K562 (cell line): ENCODE data around the gene GTPBP1. TPM values are rescaled to one million over a fixed set of nuclear protein-coding genes. Genes with fewer than 3 reads are reported as not detected.

Experiments used
- ATAC-seq: fragments of 200-7000 bp; cut with Tn5 transposase; 3 replicates; pipeline ENCODE4 v1.9.1; 2020; ENCODE audit warnings: moderate library complexity
- BruUV-seq: library from RNA; stranded (reverse); fragments of 400-500 nt; replicated peaks from 2 replicates; lab custom pipeline; 2021; lab: Mats Ljungman, UMichigan
- CTCF ChIA-PET: fragments of 300-600 bp; formaldehyde crosslinking; extraction: SDS; loops from one replicate; lab custom pipeline; 2021; ENCODE audit warnings: low intra/inter-chr PET ratio; lab: Yijun Ruan, JAX
- POLR2A ChIA-PET: fragments of 300-600, 350-650 bp; sonication (Branson Sonifier 250); formaldehyde crosslinking; extraction: SDS; loops from one replicate; lab custom pipeline; 2021; ENCODE audit warnings: antibody characterized with exemption, inconsistent platforms; lab: Yijun Ruan, JAX
- DNase-seq, 4 experiments: peaks; one replicate each; pipeline versions ENCODE4 v3.0.0 to v3.0.0-alpha.2; 2011 to 2018; ENCODE audit warnings: low spot score in 3 of 4, mixed read lengths in 3 of 4; ENCODE audit errors: extremely low read depth in 1 of 4
- FAIRE-seq: peaks from 2 replicates; lab custom pipeline; 2011; peaks lifted over from hg19 to GRCh38; lab: Jason Lieb, UNC
- H2AFZ ChIP-seq: 2 replicates; pipeline ENCODE4 v1.6.0; 2011; ENCODE audit warnings: low read depth, low read length, control low read depth, inconsistent platforms
- H3K27ac ChIP-seq: fragments of 200-600 bp; 3 replicates; pipeline ENCODE4 v1.8.0; 2011; ENCODE audit warnings: low read depth, mild to moderate bottlenecking, control low read depth, inconsistent platforms, low read length, moderate library complexity, mixed read lengths; ENCODE audit errors: extremely low read depth
- H3K27me3 ChIP-seq, 2 experiments: fragments of 300-600 bp in 1 of 2; 2 replicates in 1 of 2; 3 replicates in 1 of 2; pipeline versions ENCODE4 v1.6.0 to v1.8.0; 2011; ENCODE audit warnings: inconsistent platforms in 2 of 2, low read length in 2 of 2, mild to moderate bottlenecking in 1 of 2, mixed read lengths in 1 of 2, moderate library complexity in 1 of 2; ENCODE audit not compliant: control insufficient read depth in 2 of 2, insufficient read depth in 2 of 2
- H3K36me3 ChIP-seq: fragments of 300-600 bp; 3 replicates; pipeline ENCODE4 v1.8.0; 2011; ENCODE audit warnings: mild to moderate bottlenecking, low read length, inconsistent platforms; ENCODE audit not compliant: control insufficient read depth, insufficient read depth
- H3K4me1 ChIP-seq, 2 experiments: fragments of 200-600 bp in 1 of 2; replicated peaks in 1 of 2; 2 replicates in 1 of 2; 3 replicates in 1 of 2; pipeline versions ENCODE4 v1.5.1 to v1.8.0; 2011; ENCODE audit warnings: inconsistent platforms in 2 of 2, low read length in 2 of 2, mild to moderate bottlenecking in 1 of 2, mixed read lengths in 1 of 2, moderate library complexity in 1 of 2; ENCODE audit not compliant: control insufficient read depth in 2 of 2, insufficient read depth in 2 of 2
- H3K4me2 ChIP-seq: 2 replicates; pipeline ENCODE4 v1.6.1; 2011; ENCODE audit warnings: low read length, control low read depth, inconsistent platforms, mixed read lengths; ENCODE audit not compliant: insufficient read depth
- H3K4me3 ChIP-seq: fragments of 200-600 bp; sonication (generic), shearing (Covaris generic); 2 replicates; pipeline ENCODE4 v1.5.1; 2016; ENCODE audit warnings: control low read depth, inconsistent platforms
- H3K79me2 ChIP-seq: fragments of 200-600 bp; 3 replicates; pipeline ENCODE4 v1.8.0; 2011; ENCODE audit warnings: low read length, inconsistent platforms; ENCODE audit not compliant: control insufficient read depth, insufficient read depth
- H3K9ac ChIP-seq, 2 experiments: 2 replicates each; pipeline versions ENCODE4 v1.6.0 to v1.6.1; 2011; ENCODE audit warnings: low read depth in 2 of 2, low read length in 2 of 2, control low read depth in 1 of 2, inconsistent platforms in 1 of 2, mild to moderate bottlenecking in 1 of 2, mixed read lengths in 1 of 2; ENCODE audit not compliant: insufficient read depth in 1 of 2
- H3K9me1 ChIP-seq: one replicate; pipeline ENCODE4 v1.6.0; 2011; ENCODE audit warnings: inconsistent platforms, mild to moderate bottlenecking, low read length, moderate library complexity; ENCODE audit not compliant: control insufficient read depth, insufficient read depth
- H3K9me3 ChIP-seq: replicated peaks from 2 replicates; pipeline ENCODE4 v1.5.1; 2011; ENCODE audit warnings: low read depth, low read length, inconsistent platforms; ENCODE audit not compliant: control insufficient read depth, insufficient read depth
- H4K20me1 ChIP-seq: replicated peaks from 2 replicates; pipeline ENCODE4 v1.6.1; 2011; ENCODE audit warnings: low read length, inconsistent platforms, mixed read lengths; ENCODE audit not compliant: control insufficient read depth, insufficient read depth
- BCOR ChIP-seq: fragments of 450-650 bp; IDR thresholded peaks from 2 replicates; pipeline ENCODE4 v1.6.1; 2016
- KDM1A ChIP-seq, 2 experiments: fragments of 450-650 bp; IDR thresholded peaks; 2 replicates each; pipeline ENCODE4 v1.6.1; 2016; ENCODE audit warnings: mild to moderate bottlenecking in 2 of 2
- RBM25 ChIP-seq: fragments of 200-400 bp; formaldehyde crosslinking; IDR thresholded peaks from 2 replicates; pipeline ENCODE4 v1.6.1; 2018; ENCODE audit warnings: low read length, low read depth, moderate library complexity; ENCODE audit not compliant: severe bottlenecking
- SAFB ChIP-seq: fragments of 200-400 bp; formaldehyde crosslinking; IDR thresholded peaks from 2 replicates; pipeline ENCODE4 v1.6.1; 2017; ENCODE audit warnings: low read depth, low read length, borderline replicate concordance
- SMARCA4 ChIP-seq: fragments of 450-650 bp; IDR thresholded peaks from 2 replicates; pipeline ENCODE4 v1.6.1; 2016
- ZFP36 ChIP-seq: fragments of 150-350 bp; IDR thresholded peaks from 2 replicates; pipeline ENCODE4 v1.6.1; 2018; ENCODE audit warnings: low read length, low read depth; ENCODE audit not compliant: partially characterized antibody
- ZNF143 ChIP-seq: sonication (generic); formaldehyde crosslinking; IDR thresholded peaks from 2 replicates; pipeline ENCODE4 v1.9.0; 2022; ENCODE audit warnings: mild to moderate bottlenecking, missing genetic modification reagents
- ZNF212 ChIP-seq: fragments of 450-650 bp; formaldehyde crosslinking; IDR thresholded peaks from 2 replicates; pipeline ENCODE4 v1.4.0; 2020; ENCODE audit warnings: mild to moderate bottlenecking
- WGBS: fragments of 100-300 bp; shearing (Covaris generic); methylation state at CpG from one replicate; pipeline ENCODE4 v1.1.6; 2016; ENCODE audit warnings: low coverage, mixed read lengths; ENCODE audit not compliant: insufficient coverage; ENCODE audit errors: missing lambda C conversion rate; 5-methylcytosine and 5-hydroxymethylcytosine counted together
- in situ Hi-C: fragments of 300-500 bp; cut with MboI; formaldehyde crosslinking; loops from 4 replicates; pipeline ENCODE4 v1.15.0; 2018; ENCODE audit warnings: inconsistent platforms, mixed read lengths
- intact Hi-C: fragments of 100-400 bp; cut with micrococcal nuclease; formaldehyde crosslinking; loops from 2 replicates; pipeline ENCODE4 v1.14.2; 2022
- polyA plus RNA-seq, 8 experiments: library from polyadenylated mRNA; depleted of rRNA in 4 of 8; stranded (reverse) in 5 of 8; unstranded in 3 of 8; fragments of >200 nt; fragmentation: Nextera tagmentation in 2 of 8; fragmentation: Illumina TruSeq in 1 of 8; extraction: Ambion mirVana in 2 of 8; extraction: Trizol in 1 of 8; gene quantifications; 2 replicates each; pipeline versions ENCODE4 v1.2.1 to v1.2.3, GENCODE V29; 2011 to 2014; ENCODE audit warnings: inconsistent platforms in 1 of 8, missing spikeins in 1 of 8
- total RNA-seq, 7 experiments: library from RNA; depleted of rRNA in 6 of 7; stranded (reverse); fragments of >200 nt in 6 of 7; fragmentation: Illumina TruSeq in 2 of 7; extraction: Trizol in 2 of 7; gene quantifications; 2 replicates each; pipeline versions ENCODE4 v1.2.1 to v1.2.3, GENCODE V29; 2011 to 2021; ENCODE audit warnings: low replicate concordance in 1 of 7
- TF ChIP-seq, protein P1 (sequence below): sonication (generic); formaldehyde crosslinking; IDR thresholded peaks from 2 replicates; pipeline ENCODE4 v1.8.1; 2022; ENCODE audit warnings: missing genetic modification reagents
- TF ChIP-seq, protein P2 (sequence below): sonication (generic); formaldehyde crosslinking; IDR thresholded peaks from 2 replicates; pipeline ENCODE4 v1.8.0; 2022; ENCODE audit warnings: mild to moderate bottlenecking, missing genetic modification reagents

Gene GTPBP1
- total and polyA plus RNA-seq, 9 of the 15 experiments (the other 6 are each of a cell fraction or from before 2014, with no cell fraction given) = 0.83 to 53.2 (median 23.3) TPM

DNA sequence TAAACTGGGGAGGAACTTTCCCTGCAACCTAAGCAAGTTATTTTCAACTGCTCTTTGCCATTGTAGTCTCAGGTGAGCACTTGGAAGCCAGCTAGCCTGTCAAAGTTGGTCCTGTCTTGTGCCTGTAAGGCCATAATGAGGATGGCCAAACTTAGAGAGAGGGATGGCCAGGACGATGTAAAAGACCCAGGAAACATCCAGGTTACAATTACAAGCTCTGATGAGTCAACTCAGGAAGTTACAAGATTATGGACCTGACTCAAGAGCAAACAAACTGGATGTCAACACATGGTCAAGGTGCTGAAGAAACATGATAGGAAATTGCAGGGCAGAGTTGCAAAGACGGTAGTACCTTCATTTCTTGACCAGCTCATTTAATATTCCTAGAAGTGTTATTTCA lies 1.6 kb downstream of the GTPBP1 start (continued):
- no peak for TF ChIP-seq SAFB
- peak; percentile 55; the same call in 1 of the 2 replicates for TF ChIP-seq SMARCA4

DNA sequence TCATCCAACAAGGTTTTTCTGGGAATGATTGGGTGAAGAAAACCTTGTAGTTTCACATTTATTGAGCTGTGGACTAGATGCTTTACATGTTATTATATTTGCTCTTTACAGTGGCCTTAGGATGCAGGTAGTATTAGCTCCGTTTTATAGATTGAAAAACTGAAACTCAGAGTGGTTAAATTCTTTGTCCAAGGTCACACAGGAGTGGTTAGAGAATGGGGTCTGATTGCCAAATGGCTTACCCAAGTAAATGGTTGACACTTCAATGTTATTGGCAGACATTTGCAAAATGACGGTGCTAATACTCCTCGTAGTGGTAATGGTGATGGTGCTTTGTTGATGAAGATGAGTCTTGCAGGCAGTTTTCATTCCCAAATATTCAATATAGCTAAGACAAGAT lies 2.2 kb downstream of the GTPBP1 start:
- peaks cover 72% of the 10 kb centered on the region for H3K79me2 ChIP-seq
- no peak overlapping the region for H2AFZ ChIP-seq
- H3K27ac ChIP-seq = no peak overlapping the region
- peaks cover 29% of the 10 kb centered on the region for H4K20me1 ChIP-seq
- H3K4me1 ChIP-seq = peaks cover 28 to 46% of the 10 kb centered on the region in 2 experiments; a peak in 4 of 5 replicates
- FAIRE-seq (no peak), ATAC-seq (no peak), DNase-seq (no peak)
- in situ Hi-C loops = no loop called here
- TF ChIP-seq ZNF143 (CRISPR knock-in tag) (no peak), ZFP36 (peak; percentile 48), ZNF212 (CRISPR knock-in tag) (no peak), BCOR (peak; percentile 80; the same call in 1 of the 2 replicates), RBM25 (peak; percentile 85), KDM1A (IDR thresholded peaks at IDR 0.05) (peak in 1 of 2 experiments; percentile 31; a peak in 1 of 4 replicates)
- TF ChIP-seq, protein P1, sequence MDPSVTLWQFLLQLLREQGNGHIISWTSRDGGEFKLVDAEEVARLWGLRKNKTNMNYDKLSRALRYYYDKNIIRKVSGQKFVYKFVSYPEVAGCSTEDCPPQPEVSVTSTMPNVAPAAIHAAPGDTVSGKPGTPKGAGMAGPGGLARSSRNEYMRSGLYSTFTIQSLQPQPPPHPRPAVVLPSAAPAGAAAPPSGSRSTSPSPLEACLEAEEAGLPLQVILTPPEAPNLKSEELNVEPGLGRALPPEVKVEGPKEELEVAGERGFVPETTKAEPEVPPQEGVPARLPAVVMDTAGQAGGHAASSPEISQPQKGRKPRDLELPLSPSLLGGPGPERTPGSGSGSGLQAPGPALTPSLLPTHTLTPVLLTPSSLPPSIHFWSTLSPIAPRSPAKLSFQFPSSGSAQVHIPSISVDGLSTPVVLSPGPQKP (CRISPR knock-in tag) = no peak
- TF ChIP-seq, protein P2, sequence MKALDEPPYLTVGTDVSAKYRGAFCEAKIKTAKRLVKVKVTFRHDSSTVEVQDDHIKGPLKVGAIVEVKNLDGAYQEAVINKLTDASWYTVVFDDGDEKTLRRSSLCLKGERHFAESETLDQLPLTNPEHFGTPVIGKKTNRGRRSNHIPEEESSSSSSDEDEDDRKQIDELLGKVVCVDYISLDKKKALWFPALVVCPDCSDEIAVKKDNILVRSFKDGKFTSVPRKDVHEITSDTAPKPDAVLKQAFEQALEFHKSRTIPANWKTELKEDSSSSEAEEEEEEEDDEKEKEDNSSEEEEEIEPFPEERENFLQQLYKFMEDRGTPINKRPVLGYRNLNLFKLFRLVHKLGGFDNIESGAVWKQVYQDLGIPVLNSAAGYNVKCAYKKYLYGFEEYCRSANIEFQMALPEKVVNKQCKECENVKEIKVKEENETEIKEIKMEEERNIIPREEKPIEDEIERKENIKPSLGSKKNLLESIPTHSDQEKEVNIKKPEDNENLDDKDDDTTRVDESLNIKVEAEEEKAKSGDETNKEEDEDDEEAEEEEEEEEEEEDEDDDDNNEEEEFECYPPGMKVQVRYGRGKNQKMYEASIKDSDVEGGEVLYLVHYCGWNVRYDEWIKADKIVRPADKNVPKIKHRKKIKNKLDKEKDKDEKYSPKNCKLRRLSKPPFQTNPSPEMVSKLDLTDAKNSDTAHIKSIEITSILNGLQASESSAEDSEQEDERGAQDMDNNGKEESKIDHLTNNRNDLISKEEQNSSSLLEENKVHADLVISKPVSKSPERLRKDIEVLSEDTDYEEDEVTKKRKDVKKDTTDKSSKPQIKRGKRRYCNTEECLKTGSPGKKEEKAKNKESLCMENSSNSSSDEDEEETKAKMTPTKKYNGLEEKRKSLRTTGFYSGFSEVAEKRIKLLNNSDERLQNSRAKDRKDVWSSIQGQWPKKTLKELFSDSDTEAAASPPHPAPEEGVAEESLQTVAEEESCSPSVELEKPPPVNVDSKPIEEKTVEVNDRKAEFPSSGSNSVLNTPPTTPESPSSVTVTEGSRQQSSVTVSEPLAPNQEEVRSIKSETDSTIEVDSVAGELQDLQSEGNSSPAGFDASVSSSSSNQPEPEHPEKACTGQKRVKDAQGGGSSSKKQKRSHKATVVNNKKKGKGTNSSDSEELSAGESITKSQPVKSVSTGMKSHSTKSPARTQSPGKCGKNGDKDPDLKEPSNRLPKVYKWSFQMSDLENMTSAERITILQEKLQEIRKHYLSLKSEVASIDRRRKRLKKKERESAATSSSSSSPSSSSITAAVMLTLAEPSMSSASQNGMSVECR (CRISPR knock-in tag) = no peak
- 54% methylated on average over 3 of the region's 3 CpGs for WGBS
- H3K4me3 ChIP-seq = peak overlapping the region; percentile 94; the same call in 1 of the 2 replicates
- no peaks in the 10 kb centered on the region for H3K9me1 ChIP-seq
- CTCF ChIA-PET = no interaction called here
- peak overlapping the region in 1 of 2 experiments; percentile 86; a peak in 2 of 4 replicates for H3K9ac ChIP-seq
- H3K36me3 ChIP-seq = peaks cover 38% of the 10 kb centered on the region; the same call in 2 of the 3 replicates
- H3K4me2 ChIP-seq = peak overlapping the region; percentile 91
- no TSS peak for BruUV-seq
- intact Hi-C loops = no loop called here
- H3K9me3 ChIP-seq = no peaks in the 10 kb centered on the region
- POLR2A ChIA-PET = interaction anchor here (0.9 to 2.7 kb wide), 8 partner anchors 8 to 51 kb away, joined by 3 to 9 read pairs (median 4); no protein-coding TSS in a partner anchor
- H3K27me3 ChIP-seq = no peaks in the 10 kb centered on the region
